Liver (tissue), 9 donors: ENCODE results near the gene MRTFB. TPM values are rescaled to one million over a fixed set of nuclear protein-coding genes. Genes with fewer than 3 reads are reported as not detected.

Experiments used
- DNase-seq: peaks from one replicate; pipeline ENCODE4 v3.0.0-alpha.2; 2017; ENCODE audit warnings: low spot score
- H3K27ac ChIP-seq, 2 donors: one replicate each; pipeline ENCODE4 v1.7.0; 2013; ENCODE audit warnings: inconsistent platforms in 2 of 2, low read length in 2 of 2, control low read depth in 1 of 2, low read depth in 1 of 2, mild to moderate bottlenecking in 1 of 2
- H3K27me3 ChIP-seq, 4 donors: one replicate each; pipeline versions ENCODE4 v1.6.1 to v1.7.0; 2013; ENCODE audit warnings: low read length in 3 of 4, inconsistent platforms in 1 of 4, mild to moderate bottlenecking in 1 of 4, moderate library complexity in 1 of 4; ENCODE audit not compliant: control insufficient read depth in 4 of 4, insufficient read depth in 4 of 4
- H3K36me3 ChIP-seq, 4 donors: one replicate each; pipeline versions ENCODE4 v1.6.1 to v1.7.0; 2013; ENCODE audit warnings: low read length in 3 of 4, mild to moderate bottlenecking in 3 of 4, low read depth in 1 of 4, moderate library complexity in 1 of 4; ENCODE audit not compliant: control insufficient read depth in 4 of 4, insufficient read depth in 3 of 4
- H3K4me1 ChIP-seq, 4 donors: one replicate each; pipeline versions ENCODE4 v1.6.1 to v1.7.0; 2013; ENCODE audit warnings: low read length in 3 of 4, mild to moderate bottlenecking in 3 of 4, moderate library complexity in 1 of 4; ENCODE audit not compliant: control insufficient read depth in 4 of 4, insufficient read depth in 4 of 4
- H3K4me3 ChIP-seq, 3 donors: one replicate each; pipeline versions ENCODE4 v1.6.1 to v1.7.0; 2013; ENCODE audit warnings: low read length in 3 of 3, control low read depth in 1 of 3, low read depth in 1 of 3, mild to moderate bottlenecking in 1 of 3
- H3K9ac ChIP-seq, 2 donors: one replicate each; pipeline ENCODE4 v1.7.0; 2013; ENCODE audit warnings: low read length in 2 of 2, mild to moderate bottlenecking in 2 of 2, moderate library complexity in 2 of 2, control low read depth in 1 of 2, low read depth in 1 of 2
- H3K9me3 ChIP-seq, 4 donors: one replicate each; pipeline versions ENCODE4 v1.6.1 to v1.7.0; 2013; ENCODE audit warnings: low read length in 3 of 4; ENCODE audit not compliant: control insufficient read depth in 4 of 4
- FOXA1 ChIP-seq: IDR thresholded peaks from 2 replicates; pipeline ENCODE4 v1.6.1; 2016; ENCODE audit warnings: antibody characterized with exemption
- FOXA2 ChIP-seq: IDR thresholded peaks from 2 replicates; pipeline ENCODE4 v1.6.1; 2016; ENCODE audit warnings: antibody characterized with exemption
- GABPA ChIP-seq, 2 donors: IDR thresholded peaks in 1 of 2; conservative IDR thresholded peaks in 1 of 2; 2 replicates each; pipeline ENCODE4 v1.6.1; 2016; ENCODE audit warnings: antibody characterized with exemption in 2 of 2, mild to moderate bottlenecking in 1 of 2, moderate library complexity in 1 of 2
- HNF4A ChIP-seq, 2 donors: conservative IDR thresholded peaks; 2 replicates each; pipeline ENCODE4 v1.6.1; 2016; ENCODE audit warnings: antibody characterized with exemption in 2 of 2, mild to moderate bottlenecking in 2 of 2
- HNF4G ChIP-seq: IDR thresholded peaks from 2 replicates; pipeline ENCODE4 v1.6.1; 2016; ENCODE audit warnings: antibody characterized with exemption
- NR2F2 ChIP-seq: IDR thresholded peaks from 2 replicates; pipeline ENCODE4 v1.6.1; 2016; ENCODE audit warnings: antibody characterized with exemption
- RAD21 ChIP-seq, 2 donors: IDR thresholded peaks; 2 replicates each; pipeline ENCODE4 v1.6.1; 2016; ENCODE audit warnings: antibody characterized with exemption in 2 of 2, mild to moderate bottlenecking in 2 of 2
- RXRA ChIP-seq, 2 donors: IDR thresholded peaks; 2 replicates each; pipeline ENCODE4 v1.6.1; 2017 to 2018; ENCODE audit warnings: antibody characterized with exemption in 2 of 2, mild to moderate bottlenecking in 1 of 2
- SP1 ChIP-seq: IDR thresholded peaks from 2 replicates; pipeline ENCODE4 v1.6.1; 2018; ENCODE audit warnings: antibody characterized with exemption, mild to moderate bottlenecking
- TAF1 ChIP-seq: conservative IDR thresholded peaks from 2 replicates; pipeline ENCODE4 v1.6.1; 2016; ENCODE audit warnings: antibody characterized with exemption, mild to moderate bottlenecking
- YY1 ChIP-seq: IDR thresholded peaks from 2 replicates; pipeline ENCODE4 v1.6.1; 2016; ENCODE audit warnings: antibody characterized with exemption, mild to moderate bottlenecking
- WGBS: extraction: QIAGEN DNeasy Blood & Tissue Kit; methylation state at CpG from one replicate; pipeline ENCODE4 v1.1.7; 2013; 5-methylcytosine and 5-hydroxymethylcytosine counted together
- polyA plus RNA-seq, 2 donors: library from polyadenylated mRNA; stranded (reverse) in 1 of 2; unstranded in 1 of 2; fragments of 200-250 nt in 1 of 2; fragments of >200 nt in 1 of 2; fragmentation: Nextera tagmentation in 1 of 2; extraction: Ambion mirVana in 1 of 2; gene quantifications; one replicate each; pipeline versions ENCODE4 v1.2.1 to v1.2.3, GENCODE V29; 2013 to 2015
- total RNA-seq, 2 donors: library from RNA; depleted of rRNA; stranded (reverse); fragments of >200 nt; gene quantifications; one replicate each; pipeline ENCODE4 v1.2.3, GENCODE V29; 2014
- TF ChIP-seq, protein P1 (sequence below): fragments of 150-350 bp; IDR thresholded peaks from 2 replicates; pipeline ENCODE4 v1.5.1; 2017; ENCODE audit warnings: improper control_type of control experiment, low read depth, low read length; ENCODE audit not compliant: missing input control
- TF ChIP-seq, protein P2 (sequence below): IDR thresholded peaks from 2 replicates; pipeline ENCODE4 v1.6.1; 2016; ENCODE audit warnings: antibody characterized with exemption, mild to moderate bottlenecking
- TF ChIP-seq, protein P3 (sequence below): IDR thresholded peaks from 2 replicates; pipeline ENCODE4 v1.6.1; 2016; ENCODE audit warnings: antibody characterized with exemption
- TF ChIP-seq, protein P4 (sequence below): IDR thresholded peaks from 2 replicates; pipeline ENCODE4 v1.6.1; 2016; ENCODE audit warnings: antibody characterized with exemption
- TF ChIP-seq, protein P5 (sequence below): IDR thresholded peaks from 2 replicates; pipeline ENCODE4 v1.6.1; 2016; ENCODE audit warnings: antibody characterized with exemption
- donor health status: healthy.
- donor health status: healthy.
- donor health status: healthy.
- donor health status: healthy.
- donor health status: healthy.

MRTFB gene
- total and polyA plus RNA-seq, 4 donors: 4.1 to 14.2 (median 5.8) TPM

DNA sequence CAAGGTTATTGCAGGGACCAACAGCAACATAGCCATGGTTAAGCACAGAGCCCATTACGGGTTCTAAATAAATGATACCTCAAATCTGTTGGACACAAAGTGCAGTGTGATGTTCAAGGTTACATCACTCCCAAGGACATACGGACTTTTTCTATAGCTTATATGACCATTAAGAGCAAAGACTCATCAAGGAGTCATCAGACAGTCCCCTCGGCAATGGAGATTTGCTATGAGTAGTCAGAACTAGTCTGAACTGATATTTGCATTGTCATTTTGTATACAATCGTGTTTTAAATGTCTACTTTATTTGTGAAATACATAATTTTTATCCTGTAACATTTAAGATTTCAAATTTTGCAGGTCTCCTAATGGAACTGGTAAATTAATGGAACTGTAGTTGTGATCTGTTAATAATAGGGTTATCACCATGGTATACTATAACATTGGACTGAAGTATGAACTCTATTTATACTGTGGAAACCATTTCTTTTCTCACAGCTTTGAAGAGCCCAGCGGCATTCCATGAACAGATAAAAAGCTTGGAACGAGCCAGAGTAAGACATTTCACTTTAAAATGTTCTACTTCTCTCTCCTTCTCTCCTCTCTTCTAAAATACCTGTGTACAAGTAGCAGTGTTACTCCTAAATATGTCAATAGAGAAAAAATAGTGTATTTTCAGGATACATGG lies 140.9 kb downstream of the MRTFB start:
- Histone ChIP-seq H3K4me1 (no peaks in the 10 kb centered on the region), H3K9ac (no peak overlapping the region), H3K9me3 (no peaks in the 10 kb centered on the region), H3K27me3 (no peaks in the 10 kb centered on the region), H3K27ac (no peak overlapping the region), H3K36me3 (peaks cover 0 to 4% (median 2%) of the 10 kb centered on the region in 4 donors), H3K4me3 (no peak overlapping the region)
- TF ChIP-seq HNF4A (conservative IDR thresholded peaks at IDR 0.05) (no peak), NR2F2 (no peak), RXRA (IDR thresholded peaks at IDR 0.05) (no peak), TAF1 (no peak), GABPA (IDR thresholded peaks at IDR 0.05 in 1 of 2, conservative IDR thresholded peaks at IDR 0.05 in 1 of 2) (no peak), FOXA2 (no peak), HNF4G (no peak), RAD21 (IDR thresholded peaks at IDR 0.05) (no peak), YY1 (no peak), SP1 (no peak), FOXA1 (no peak)
- TF ChIP-seq, protein P1, sequence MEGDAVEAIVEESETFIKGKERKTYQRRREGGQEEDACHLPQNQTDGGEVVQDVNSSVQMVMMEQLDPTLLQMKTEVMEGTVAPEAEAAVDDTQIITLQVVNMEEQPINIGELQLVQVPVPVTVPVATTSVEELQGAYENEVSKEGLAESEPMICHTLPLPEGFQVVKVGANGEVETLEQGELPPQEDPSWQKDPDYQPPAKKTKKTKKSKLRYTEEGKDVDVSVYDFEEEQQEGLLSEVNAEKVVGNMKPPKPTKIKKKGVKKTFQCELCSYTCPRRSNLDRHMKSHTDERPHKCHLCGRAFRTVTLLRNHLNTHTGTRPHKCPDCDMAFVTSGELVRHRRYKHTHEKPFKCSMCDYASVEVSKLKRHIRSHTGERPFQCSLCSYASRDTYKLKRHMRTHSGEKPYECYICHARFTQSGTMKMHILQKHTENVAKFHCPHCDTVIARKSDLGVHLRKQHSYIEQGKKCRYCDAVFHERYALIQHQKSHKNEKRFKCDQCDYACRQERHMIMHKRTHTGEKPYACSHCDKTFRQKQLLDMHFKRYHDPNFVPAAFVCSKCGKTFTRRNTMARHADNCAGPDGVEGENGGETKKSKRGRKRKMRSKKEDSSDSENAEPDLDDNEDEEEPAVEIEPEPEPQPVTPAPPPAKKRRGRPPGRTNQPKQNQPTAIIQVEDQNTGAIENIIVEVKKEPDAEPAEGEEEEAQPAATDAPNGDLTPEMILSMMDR: no peak
- TF ChIP-seq, protein P2, sequence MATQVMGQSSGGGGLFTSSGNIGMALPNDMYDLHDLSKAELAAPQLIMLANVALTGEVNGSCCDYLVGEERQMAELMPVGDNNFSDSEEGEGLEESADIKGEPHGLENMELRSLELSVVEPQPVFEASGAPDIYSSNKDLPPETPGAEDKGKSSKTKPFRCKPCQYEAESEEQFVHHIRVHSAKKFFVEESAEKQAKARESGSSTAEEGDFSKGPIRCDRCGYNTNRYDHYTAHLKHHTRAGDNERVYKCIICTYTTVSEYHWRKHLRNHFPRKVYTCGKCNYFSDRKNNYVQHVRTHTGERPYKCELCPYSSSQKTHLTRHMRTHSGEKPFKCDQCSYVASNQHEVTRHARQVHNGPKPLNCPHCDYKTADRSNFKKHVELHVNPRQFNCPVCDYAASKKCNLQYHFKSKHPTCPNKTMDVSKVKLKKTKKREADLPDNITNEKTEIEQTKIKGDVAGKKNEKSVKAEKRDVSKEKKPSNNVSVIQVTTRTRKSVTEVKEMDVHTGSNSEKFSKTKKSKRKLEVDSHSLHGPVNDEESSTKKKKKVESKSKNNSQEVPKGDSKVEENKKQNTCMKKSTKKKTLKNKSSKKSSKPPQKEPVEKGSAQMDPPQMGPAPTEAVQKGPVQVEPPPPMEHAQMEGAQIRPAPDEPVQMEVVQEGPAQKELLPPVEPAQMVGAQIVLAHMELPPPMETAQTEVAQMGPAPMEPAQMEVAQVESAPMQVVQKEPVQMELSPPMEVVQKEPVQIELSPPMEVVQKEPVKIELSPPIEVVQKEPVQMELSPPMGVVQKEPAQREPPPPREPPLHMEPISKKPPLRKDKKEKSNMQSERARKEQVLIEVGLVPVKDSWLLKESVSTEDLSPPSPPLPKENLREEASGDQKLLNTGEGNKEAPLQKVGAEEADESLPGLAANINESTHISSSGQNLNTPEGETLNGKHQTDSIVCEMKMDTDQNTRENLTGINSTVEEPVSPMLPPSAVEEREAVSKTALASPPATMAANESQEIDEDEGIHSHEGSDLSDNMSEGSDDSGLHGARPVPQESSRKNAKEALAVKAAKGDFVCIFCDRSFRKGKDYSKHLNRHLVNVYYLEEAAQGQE: no peak
- TF ChIP-seq, protein P3, sequence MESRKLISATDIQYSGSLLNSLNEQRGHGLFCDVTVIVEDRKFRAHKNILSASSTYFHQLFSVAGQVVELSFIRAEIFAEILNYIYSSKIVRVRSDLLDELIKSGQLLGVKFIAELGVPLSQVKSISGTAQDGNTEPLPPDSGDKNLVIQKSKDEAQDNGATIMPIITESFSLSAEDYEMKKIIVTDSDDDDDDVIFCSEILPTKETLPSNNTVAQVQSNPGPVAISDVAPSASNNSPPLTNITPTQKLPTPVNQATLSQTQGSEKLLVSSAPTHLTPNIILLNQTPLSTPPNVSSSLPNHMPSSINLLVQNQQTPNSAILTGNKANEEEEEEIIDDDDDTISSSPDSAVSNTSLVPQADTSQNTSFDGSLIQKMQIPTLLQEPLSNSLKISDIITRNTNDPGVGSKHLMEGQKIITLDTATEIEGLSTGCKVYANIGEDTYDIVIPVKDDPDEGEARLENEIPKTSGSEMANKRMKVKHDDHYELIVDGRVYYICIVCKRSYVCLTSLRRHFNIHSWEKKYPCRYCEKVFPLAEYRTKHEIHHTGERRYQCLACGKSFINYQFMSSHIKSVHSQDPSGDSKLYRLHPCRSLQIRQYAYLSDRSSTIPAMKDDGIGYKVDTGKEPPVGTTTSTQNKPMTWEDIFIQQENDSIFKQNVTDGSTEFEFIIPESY: no peak
- TF ChIP-seq, protein P4, sequence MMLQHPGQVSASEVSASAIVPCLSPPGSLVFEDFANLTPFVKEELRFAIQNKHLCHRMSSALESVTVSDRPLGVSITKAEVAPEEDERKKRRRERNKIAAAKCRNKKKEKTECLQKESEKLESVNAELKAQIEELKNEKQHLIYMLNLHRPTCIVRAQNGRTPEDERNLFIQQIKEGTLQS: no peak
- 95% methylated on average over 6 of the region's 6 CpGs for WGBS
- DNase-seq: no peak

DNA sequence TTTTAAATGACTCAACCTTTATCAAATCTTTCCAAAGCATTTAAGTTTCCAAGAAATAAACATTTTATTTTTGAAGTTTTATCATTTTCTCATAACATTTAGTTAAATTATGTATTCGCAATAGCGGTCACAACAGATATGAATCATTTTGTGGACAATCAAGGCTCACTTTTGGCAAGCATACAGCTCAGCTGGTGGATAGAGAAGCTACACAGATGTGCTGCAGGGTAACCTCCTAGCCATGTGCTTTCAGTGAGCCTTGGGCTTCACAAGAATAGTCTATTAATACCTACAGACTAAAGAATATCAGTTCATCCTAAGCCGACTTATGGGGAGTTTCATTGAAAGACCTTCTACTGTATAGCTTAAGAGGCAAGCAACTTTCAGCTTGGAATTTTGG lies 144.8 kb downstream of the MRTFB start:
- no peaks in the 10 kb centered on the region for H3K4me1 ChIP-seq
- H3K9me3 ChIP-seq: no peaks in the 10 kb centered on the region
- H3K4me3 ChIP-seq: no peak overlapping the region
- TF ChIP-seq YY1: no peak
- TF ChIP-seq, protein P3: no peak
- TF ChIP-seq, protein P5, sequence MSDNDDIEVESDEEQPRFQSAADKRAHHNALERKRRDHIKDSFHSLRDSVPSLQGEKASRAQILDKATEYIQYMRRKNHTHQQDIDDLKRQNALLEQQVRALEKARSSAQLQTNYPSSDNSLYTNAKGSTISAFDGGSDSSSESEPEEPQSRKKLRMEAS: no peak
- H3K9ac ChIP-seq: no peak overlapping the region
- no peaks in the 10 kb centered on the region for H3K27me3 ChIP-seq
- WGBS: 95% methylated on average over 3 of the region's 3 CpGs
- H3K27ac ChIP-seq: no peak overlapping the region
- peaks cover 3 to 20% (median 15%) of the 10 kb centered on the region in 4 donors for H3K36me3 ChIP-seq
- DNase-seq: no peak
